Retinal pigment epithelial cell (primary cell): Measurements from ENCODE around the gene PCGF1.

Experiments used
- DNase-seq: peaks from one replicate; pipeline ENCODE4 v3.0.0-alpha.2; 2010; ENCODE audit warnings: low read depth
- H3K4me3 ChIP-seq: 2 replicates; pipeline ENCODE4 v1.5.1; 2011; ENCODE audit warnings: mild to moderate bottlenecking, low read length, control low read depth, moderate library complexity
- TF ChIP-seq, protein P1 (sequence below): conservative IDR thresholded peaks from 2 replicates; pipeline ENCODE4 v1.5.1; 2011; ENCODE audit warnings: low read depth, low read length, control low read depth, inconsistent platforms

PCGF1 gene

DNA sequence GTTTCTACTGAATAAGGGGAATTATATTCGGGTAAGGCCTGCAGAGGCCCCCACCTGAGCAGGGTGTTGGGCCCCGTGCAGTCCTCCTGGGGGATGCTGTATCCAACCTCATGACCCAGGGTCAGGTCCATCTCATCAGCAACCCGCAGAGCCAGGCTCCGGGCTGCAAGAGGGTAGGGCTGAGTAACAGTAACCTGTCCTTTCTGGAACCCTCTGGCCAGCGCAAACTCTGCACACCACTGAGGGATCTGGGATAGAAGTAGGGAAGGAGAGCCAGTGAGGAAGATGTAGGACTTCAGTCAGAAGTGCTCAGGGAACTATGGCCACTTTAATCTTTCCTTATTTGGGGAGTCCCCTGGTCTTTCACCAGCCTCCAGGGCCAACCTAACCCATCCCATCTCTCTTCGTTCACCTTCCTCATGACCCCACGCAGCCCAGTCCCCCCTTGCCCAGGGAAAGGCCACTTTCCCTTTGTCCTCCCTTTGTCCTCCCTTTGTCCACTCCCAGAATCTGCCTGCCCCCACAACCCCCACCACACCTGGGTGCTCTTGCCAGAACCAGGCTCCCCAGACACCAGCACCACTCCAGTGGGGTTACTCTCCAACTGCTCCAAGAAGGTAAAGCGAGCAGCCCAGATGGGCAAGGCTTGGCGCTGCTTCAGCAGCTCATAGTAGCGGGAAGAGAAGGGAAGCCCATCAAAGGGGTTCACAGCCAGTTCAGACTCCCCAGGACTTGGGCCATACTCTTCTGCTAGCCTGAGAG is 17.6 kb upstream of the PCGF1 start:
- no peak overlapping the region for H3K4me3 ChIP-seq

DNA sequence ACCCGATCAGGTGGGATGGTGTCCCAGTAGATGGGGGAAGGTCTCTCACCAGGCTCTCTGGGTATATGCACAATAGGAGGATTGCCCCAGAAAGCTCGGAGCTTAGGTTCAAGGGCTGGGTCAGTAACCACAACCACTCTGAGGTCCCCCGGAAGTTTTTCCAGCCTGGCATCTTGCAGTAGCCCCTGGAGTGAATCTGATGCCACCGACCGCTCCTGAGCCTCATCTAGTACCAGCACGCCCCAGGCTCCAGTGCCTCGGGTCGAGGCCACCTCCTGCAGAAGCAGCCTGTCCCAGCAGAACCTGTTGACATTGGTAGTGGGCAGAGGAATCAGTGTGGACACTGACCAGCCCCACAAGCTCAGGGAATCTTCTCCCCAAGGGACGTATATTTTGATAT is 16.5 kb upstream of the PCGF1 start:
- no peak overlapping the region for H3K4me3 ChIP-seq
- TF ChIP-seq, protein P1, sequence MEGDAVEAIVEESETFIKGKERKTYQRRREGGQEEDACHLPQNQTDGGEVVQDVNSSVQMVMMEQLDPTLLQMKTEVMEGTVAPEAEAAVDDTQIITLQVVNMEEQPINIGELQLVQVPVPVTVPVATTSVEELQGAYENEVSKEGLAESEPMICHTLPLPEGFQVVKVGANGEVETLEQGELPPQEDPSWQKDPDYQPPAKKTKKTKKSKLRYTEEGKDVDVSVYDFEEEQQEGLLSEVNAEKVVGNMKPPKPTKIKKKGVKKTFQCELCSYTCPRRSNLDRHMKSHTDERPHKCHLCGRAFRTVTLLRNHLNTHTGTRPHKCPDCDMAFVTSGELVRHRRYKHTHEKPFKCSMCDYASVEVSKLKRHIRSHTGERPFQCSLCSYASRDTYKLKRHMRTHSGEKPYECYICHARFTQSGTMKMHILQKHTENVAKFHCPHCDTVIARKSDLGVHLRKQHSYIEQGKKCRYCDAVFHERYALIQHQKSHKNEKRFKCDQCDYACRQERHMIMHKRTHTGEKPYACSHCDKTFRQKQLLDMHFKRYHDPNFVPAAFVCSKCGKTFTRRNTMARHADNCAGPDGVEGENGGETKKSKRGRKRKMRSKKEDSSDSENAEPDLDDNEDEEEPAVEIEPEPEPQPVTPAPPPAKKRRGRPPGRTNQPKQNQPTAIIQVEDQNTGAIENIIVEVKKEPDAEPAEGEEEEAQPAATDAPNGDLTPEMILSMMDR = no peak
- DNase-seq = no peak

More for the DNA sequence above, 17.6 kb upstream of the PCGF1 start:
- TF ChIP-seq, protein P1 = no peak
- DNase-seq = no peak

DNA sequence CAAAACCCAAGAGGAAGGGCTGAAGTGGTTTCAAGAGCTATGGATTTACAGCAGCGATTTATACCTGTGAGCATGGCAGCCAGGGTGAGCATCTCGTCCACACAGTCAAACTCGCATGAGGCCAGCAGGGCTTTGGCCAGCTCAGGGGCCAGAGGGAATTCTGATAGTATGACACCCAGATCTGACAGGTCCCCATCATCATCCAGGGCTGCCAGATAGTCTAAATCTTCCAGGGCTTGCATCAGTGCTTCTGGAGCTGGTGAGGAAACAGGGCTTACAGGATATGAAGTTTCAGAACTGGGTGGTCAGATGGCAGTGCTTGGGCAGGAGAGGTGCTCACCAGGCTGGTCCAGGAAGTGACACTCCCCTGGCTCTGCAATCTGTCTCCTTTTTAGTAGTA is 15.0 kb upstream of the PCGF1 start:
- no peak for DNase-seq
- no peak overlapping the region for H3K4me3 ChIP-seq
- TF ChIP-seq, protein P1 = no peak

DNA sequence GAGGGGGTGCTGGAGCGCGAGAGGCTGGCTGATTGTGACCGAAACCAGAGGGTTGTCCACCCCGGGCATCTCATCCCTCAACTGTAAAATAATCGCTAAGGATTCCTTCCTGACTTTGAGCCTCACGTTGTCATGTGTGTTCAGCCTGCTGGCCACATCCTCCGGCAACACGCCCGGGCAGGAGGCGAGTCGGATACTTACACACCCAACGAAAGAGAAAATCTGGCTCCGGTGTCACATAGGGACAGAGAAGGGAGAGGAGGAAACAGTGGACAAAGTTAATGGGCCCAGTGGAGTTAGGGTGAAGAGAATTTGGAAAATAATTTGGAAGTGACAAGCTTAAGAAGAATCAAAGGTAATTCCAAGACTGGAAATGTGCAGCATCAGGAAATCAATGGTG is 9.2 kb upstream of the PCGF1 start:
- TF ChIP-seq, protein P1 = no peak
- no peak overlapping the region for H3K4me3 ChIP-seq
- no peak for DNase-seq

DNA sequence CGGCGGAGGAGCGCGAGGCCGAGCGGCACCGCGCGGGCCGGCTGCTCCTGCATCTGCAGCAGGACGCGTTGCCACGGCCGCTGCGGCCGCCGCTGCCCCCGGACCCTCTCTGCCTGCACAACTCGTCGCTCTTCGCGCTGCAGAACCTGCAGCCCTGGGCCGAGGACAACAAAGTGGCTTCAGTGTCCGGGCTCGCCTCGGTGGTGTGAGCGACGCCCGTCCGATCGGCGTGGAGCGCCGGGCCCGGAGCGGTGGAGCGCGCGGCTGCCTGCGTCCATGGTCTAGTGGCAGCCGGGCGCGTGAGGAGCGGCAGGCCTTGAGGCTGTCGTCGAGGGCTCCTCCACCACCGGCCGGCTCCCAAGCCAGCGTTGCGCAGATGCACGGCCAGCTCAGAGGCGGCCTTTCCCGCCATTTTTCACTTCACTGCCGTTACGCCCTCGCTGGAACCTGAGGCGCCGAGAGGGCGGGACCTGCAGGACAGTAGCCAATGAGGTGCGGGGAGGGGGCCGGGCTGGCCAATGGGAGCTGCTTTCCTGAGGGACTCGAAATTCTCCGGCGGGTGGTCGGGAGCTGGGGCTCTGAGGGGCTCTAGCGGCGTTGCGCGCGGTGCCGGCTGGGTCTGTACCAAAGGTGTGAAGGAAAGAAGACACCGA is 8.6 kb upstream of the PCGF1 start:
- DNase-seq = no peak
- TF ChIP-seq, protein P1 = no peak
- H3K4me3 ChIP-seq = no peak overlapping the region

DNA sequence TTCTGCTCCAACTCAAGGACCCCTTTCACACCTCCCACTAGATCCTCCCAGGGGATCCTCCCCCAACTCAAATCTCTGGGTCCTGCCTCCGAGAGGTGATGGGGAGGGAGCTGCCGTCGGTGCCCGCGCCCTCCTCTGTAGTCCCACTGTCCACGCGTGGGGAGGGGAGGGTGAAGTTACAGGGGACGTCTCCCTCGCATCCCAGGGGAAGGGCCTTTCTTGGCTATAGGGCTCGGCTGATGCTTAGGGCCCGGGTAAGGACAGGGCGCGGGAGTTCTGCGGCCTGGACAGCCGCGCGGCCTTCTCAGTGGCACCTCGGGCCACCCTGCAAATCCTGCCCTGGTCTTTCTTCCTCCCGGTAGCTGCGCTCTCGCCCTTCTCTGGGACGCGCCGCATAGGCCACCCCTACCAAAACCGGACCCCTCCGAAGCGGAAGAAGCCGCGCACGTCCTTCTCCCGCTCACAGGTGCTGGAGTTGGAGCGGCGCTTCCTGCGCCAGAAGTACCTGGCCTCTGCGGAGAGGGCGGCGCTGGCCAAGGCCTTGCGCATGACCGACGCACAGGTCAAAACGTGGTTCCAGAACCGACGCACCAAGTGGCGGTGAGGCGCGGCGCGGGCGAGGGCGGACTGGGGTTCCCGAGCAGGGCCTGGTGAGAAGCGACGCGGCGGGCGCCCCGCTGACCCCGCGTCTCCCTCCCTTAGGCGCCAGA is 7.9 kb upstream of the PCGF1 start:
- DNase-seq = no peak
- H3K4me3 ChIP-seq = no peak overlapping the region
- TF ChIP-seq, protein P1 = no peak
